Measurements from ENCODE around the gene ACTR1A. TPM values are rescaled to one million over a fixed set of nuclear protein-coding genes. Genes with fewer than 3 reads are reported as not detected.

ACTR1A gene
- polyA plus RNA-seq, 1 donor (not counting 4 experiments of a cell fraction or from before 2014, with no cell fraction given): 162 TPM

GRCh38 chr10:102549549-102549948 lies 47.0 kb upstream of the ACTR1A start:
- H3K4me2 ChIP-seq (ENCODE audit: control insufficient read depth, extremely low read depth, insufficient read depth, low read depth, low read length): no peak overlapping the region
- FAIRE-seq: no peak
- no peaks in the 10 kb centered on the region for H3K9me3 ChIP-seq (ENCODE audit: control insufficient read depth, low read depth, low read length)
- H3K36me3 ChIP-seq (ENCODE audit: control insufficient read depth in 2 of 2, extremely low read depth in 1 of 2, insufficient read depth in 2 of 2, low read length in 2 of 2): peaks cover 0 to 7% of the 10 kb centered on the region in 2 experiments
- dilution Hi-C loops (cut with MboI; ENCODE audit: extremely low pct_ligation_motif_present, low sequenced_read_pairs): no loop called here
- DNase-seq (ENCODE audit: low read depth, low spot score): no peak
- H3K27ac ChIP-seq (ENCODE audit: control insufficient read depth, insufficient read depth, low read length): no peak overlapping the region
- no peaks in the 10 kb centered on the region for H3K79me2 ChIP-seq (ENCODE audit: control insufficient read depth, insufficient read depth, low read length)
- no peak overlapping the region for H2AFZ ChIP-seq (ENCODE audit: control insufficient read depth, low read length)
- H3K4me3 ChIP-seq (ENCODE audit: control insufficient read depth in 2 of 3, extremely low read depth in 1 of 3, insufficient read depth in 2 of 3, low read depth in 1 of 3, low read length in 3 of 3): no peak overlapping the region
- H3K9me1 ChIP-seq (ENCODE audit: control insufficient read depth, extremely low read depth, insufficient read depth, low read length): no peaks in the 10 kb centered on the region
- TF ChIP-seq CTCF (optimal IDR thresholded peaks at IDR 0.05 in 1 of 3, IDR thresholded peaks at IDR 0.05 in 1 of 3, conservative IDR thresholded peaks at IDR 0.05 in 1 of 3; ENCODE audit: extremely low read depth in 1 of 3, insufficient read depth in 2 of 3, low read length in 3 of 3) (no peak), EZH2 (IDR thresholded peaks at IDR 0.05; ENCODE audit: low read length) (no peak)
- H3K27me3 ChIP-seq (ENCODE audit: control insufficient read depth, extremely low read depth, insufficient read depth, low read length): no peaks in the 10 kb centered on the region
- H3K9ac ChIP-seq (ENCODE audit: control insufficient read depth, extremely low read depth, insufficient read depth, low read length): no peak overlapping the region
- no peaks in the 10 kb centered on the region for H4K20me1 ChIP-seq (ENCODE audit: control insufficient read depth, extremely low read depth, insufficient read depth, low read length)
- no peaks in the 10 kb centered on the region for H3K4me1 ChIP-seq (ENCODE audit: control insufficient read depth, extremely low read depth, insufficient read depth, low read length)

GRCh38 chr10:102546606-102547320 lies 44.3 kb upstream of the ACTR1A start:
- no peaks in the 10 kb centered on the region for H3K79me2 ChIP-seq (ENCODE audit: control insufficient read depth, insufficient read depth, low read length)
- FAIRE-seq (no peak), DNase-seq (ENCODE audit: low read depth, low spot score) (no peak)
- H3K9ac ChIP-seq (ENCODE audit: control insufficient read depth, extremely low read depth, insufficient read depth, low read length): no peak overlapping the region
- TF ChIP-seq CTCF (optimal IDR thresholded peaks at IDR 0.05 in 1 of 3, IDR thresholded peaks at IDR 0.05 in 1 of 3, conservative IDR thresholded peaks at IDR 0.05 in 1 of 3; ENCODE audit: extremely low read depth in 1 of 3, insufficient read depth in 2 of 3, low read length in 3 of 3) (no peak), EZH2 (IDR thresholded peaks at IDR 0.05; ENCODE audit: low read length) (no peak)
- no peaks in the 10 kb centered on the region for H3K27me3 ChIP-seq (ENCODE audit: control insufficient read depth, extremely low read depth, insufficient read depth, low read length)
- H3K4me1 ChIP-seq (ENCODE audit: control insufficient read depth, extremely low read depth, insufficient read depth, low read length): peaks cover 4% of the 10 kb centered on the region
- dilution Hi-C loops (cut with MboI; ENCODE audit: extremely low pct_ligation_motif_present, low sequenced_read_pairs): no loop called here
- H3K4me3 ChIP-seq (ENCODE audit: control insufficient read depth in 2 of 3, extremely low read depth in 1 of 3, insufficient read depth in 2 of 3, low read depth in 1 of 3, low read length in 3 of 3): no peak overlapping the region
- H3K9me3 ChIP-seq (ENCODE audit: control insufficient read depth, low read depth, low read length): no peaks in the 10 kb centered on the region
- H3K27ac ChIP-seq (ENCODE audit: control insufficient read depth, insufficient read depth, low read length): no peak overlapping the region
- H3K36me3 ChIP-seq (ENCODE audit: control insufficient read depth in 2 of 2, extremely low read depth in 1 of 2, insufficient read depth in 2 of 2, low read length in 2 of 2): peaks cover 0 to 7% of the 10 kb centered on the region in 2 experiments
- H3K4me2 ChIP-seq (ENCODE audit: control insufficient read depth, extremely low read depth, insufficient read depth, low read depth, low read length): no peak overlapping the region
- no peaks in the 10 kb centered on the region for H4K20me1 ChIP-seq (ENCODE audit: control insufficient read depth, extremely low read depth, insufficient read depth, low read length)
- no peaks in the 10 kb centered on the region for H3K9me1 ChIP-seq (ENCODE audit: control insufficient read depth, extremely low read depth, insufficient read depth, low read length)
- H2AFZ ChIP-seq (ENCODE audit: control insufficient read depth, low read length): no peak overlapping the region

All from keratinocyte (primary cell).